HEK293T (cell line): Measurements from ENCODE around the gene PCDH9.

Source experiments
- ARNT ChIP-seq: fragments of 450-650 bp; IDR thresholded peaks from 2 replicates; pipeline ENCODE4 v1.6.1; 2017; ENCODE audit warnings: mild to moderate bottlenecking
- ELF4 ChIP-seq: fragments of 450-650 bp; IDR thresholded peaks from 2 replicates; pipeline ENCODE4 v1.6.1; 2017; ENCODE audit warnings: antibody characterized with exemption
- FOXK2 ChIP-seq: fragments of 450-650 bp; IDR thresholded peaks from 2 replicates; pipeline ENCODE4 v1.6.1; 2016; ENCODE audit warnings: mild to moderate bottlenecking
- FOXM1 ChIP-seq: fragments of 450-650 bp; IDR thresholded peaks from 2 replicates; pipeline ENCODE4 v1.6.1; 2017; ENCODE audit warnings: mild to moderate bottlenecking, borderline replicate concordance
- HDGF ChIP-seq: fragments of 450-650 bp; IDR thresholded peaks from 2 replicates; pipeline ENCODE4 v1.6.1; 2017; ENCODE audit warnings: antibody characterized with exemption, borderline replicate concordance
- SP1 ChIP-seq: fragments of 450-650 bp; IDR thresholded peaks from 2 replicates; pipeline ENCODE4 v1.6.1; 2017
- SUZ12 ChIP-seq: fragments of 450-650 bp; IDR thresholded peaks from 2 replicates; pipeline ENCODE4 v1.6.1; 2016; ENCODE audit warnings: mild to moderate bottlenecking

- TF ChIP-seq SP1 = no peak
- TF ChIP-seq ARNT = no peak
- no peak for TF ChIP-seq ELF4
- TF ChIP-seq FOXM1 = no peak
- TF ChIP-seq HDGF = no peak
- no peak for TF ChIP-seq SUZ12
- TF ChIP-seq FOXK2 = no peak
Observed at GRCh38 chr13:66847541-66847940, 382.6 kb downstream of the PCDH9 start.
